HG03558 (cell line): Measurements from ENCODE around the gene TRAPPC4.
"Not testable (repeated sequence)": the region's sequence is repeated elsewhere in the genome, so short reads cannot be mapped to it uniquely, and the experiment has no call there.

Experiments used
- ATAC-seq: cut with Tn5 transposase; IDR thresholded peaks from one replicate; pipeline ENCODE4 v1.9.1; 2021; ENCODE audit warnings: moderate number of reproducible peaks; ENCODE audit not compliant: unreplicated experiment; ENCODE audit errors: extremely low read depth

The TRAPPC4 gene

DNA sequence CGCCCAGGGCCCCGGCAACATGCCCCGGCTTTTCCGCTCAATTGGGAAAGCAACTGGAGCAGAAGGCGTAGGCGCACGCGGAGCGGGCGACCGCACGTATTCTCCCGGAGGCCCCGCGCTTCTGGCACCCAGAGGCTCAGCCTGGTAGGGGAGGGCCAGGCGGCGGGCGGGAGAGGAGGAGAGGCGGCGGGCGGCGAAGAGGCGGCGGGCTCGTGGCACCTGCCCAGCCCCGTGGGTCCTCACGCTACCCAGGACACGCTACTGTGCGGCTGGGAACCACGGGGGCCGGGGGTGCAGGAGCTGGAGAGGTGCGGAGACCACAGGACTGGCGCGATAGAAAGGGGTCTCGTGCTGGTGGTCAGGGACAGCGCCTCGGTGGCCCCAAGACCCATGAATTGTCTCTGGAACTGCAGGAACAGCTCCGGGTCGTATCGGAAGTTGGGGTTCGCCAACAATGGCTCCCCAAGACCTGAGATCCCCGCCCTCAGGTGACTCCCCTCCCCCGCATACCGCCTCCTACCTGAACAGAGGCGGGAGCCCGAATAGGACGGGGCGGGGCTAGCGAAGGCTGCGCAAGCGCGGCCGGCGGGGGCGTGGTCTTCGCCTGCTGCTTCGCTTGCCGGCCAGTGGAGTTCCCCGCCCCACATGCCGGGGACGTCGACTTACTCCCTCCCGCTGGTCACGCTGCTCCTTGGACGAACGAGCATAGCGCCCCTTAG lies 11.9 kb downstream of the TRAPPC4 start, which contains the start of gene SLC37A4:
TSS of gene SLC37A4 (minus strand) at position 549 of the 719 bp plus-strand sequence.
- ATAC-seq: peak; percentile 82

DNA sequence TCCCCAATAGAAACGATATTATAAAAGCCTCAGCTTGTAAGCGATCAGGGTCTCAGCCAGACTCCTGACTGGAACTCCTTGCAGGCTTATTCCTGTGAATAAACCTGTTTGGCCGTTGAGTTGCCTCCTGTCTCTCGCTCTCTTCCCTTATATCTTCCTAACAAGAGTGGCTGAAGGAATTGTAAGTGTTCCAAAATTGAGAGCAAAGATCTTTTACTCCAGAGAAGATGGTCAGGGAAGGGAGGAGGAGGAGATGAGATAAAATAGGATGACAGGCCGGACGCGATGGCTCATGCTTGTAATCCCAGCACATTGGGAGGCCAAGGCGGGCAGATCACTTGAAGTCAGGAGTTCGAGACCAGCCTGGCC lies 13.3 kb downstream of the TRAPPC4 start:
- ATAC-seq: no peak

DNA sequence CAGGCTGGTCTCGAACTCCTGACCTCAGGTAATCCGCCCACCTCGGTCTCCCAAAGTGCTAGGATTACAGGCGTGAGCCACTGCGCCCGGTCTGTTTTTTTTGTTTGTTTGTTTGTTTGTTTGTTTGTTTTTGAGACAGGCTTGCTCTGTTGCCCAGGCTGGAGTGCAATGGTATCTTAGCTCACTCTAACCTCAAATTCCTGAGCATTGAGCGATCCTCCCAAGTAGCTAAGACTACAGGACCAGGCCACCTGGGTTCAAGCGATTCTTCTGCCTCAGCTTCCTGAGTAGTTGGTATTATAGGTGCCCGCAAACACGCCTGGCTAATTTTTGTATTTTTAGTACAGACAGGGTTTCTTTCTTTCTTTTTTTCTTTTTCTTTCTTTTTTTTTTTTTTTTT lies 14.9 kb downstream of the TRAPPC4 start:
- not testable (repeated sequence) for ATAC-seq

DNA sequence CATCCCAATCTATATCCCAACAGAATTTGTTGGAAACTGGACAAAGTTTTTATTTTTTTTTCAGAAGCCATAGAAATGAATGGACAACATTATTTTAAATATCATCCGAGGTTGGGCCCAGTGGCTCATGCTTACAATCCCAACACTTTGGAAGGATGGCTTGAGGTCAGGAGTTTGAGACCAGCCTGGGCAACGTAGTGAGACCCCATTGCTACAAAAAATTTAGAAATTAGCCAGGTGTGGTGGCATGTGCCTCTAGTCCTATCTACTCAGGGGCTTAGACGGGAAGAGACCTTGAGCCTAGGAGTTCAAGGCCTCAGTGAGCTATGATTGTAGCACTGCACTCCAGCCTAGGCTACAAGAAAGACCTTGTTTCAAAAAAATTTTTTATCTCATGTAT lies 16.2 kb downstream of the TRAPPC4 start:
- ATAC-seq: no peak

DNA sequence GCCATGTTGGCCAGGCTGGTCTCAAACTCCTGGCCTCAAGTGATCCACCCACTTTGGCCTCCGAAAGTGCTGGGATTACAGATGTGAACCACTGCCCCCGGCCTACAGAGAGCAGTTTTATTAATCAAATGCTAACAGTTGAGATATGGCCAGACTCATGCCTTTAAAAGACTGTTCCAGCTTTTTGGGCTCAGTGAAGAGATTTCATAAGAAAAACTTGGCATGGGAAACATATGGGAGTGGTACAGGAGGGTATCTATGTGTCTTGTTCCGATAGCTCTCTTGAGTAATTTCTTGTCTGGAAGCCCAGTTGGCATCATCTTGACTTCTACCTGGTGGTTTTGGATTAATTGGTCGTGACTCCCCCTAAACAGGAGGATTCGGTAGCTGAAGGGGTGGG lies 20.3 kb downstream of the TRAPPC4 start:
- no peak for ATAC-seq

DNA sequence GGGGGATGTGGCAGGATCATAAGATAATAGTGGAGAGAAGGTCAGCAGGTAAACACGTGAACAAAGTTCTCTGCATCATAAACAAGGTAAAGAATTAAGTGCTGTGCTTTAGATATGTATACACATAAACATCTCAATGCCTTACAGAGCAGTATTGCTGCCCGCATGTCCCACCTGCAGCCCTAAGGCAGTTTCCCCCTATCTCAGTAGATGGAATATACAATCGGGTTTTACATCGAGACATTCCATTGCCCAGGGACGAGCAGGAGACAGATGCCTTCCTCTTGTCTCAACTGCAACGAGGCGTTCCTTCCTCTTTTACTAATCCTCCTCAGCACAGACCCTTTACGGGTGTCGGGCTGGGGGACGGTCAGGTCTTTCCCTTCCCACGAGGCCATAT lies 20.9 kb downstream of the TRAPPC4 start:
- ATAC-seq: not testable (repeated sequence)

DNA sequence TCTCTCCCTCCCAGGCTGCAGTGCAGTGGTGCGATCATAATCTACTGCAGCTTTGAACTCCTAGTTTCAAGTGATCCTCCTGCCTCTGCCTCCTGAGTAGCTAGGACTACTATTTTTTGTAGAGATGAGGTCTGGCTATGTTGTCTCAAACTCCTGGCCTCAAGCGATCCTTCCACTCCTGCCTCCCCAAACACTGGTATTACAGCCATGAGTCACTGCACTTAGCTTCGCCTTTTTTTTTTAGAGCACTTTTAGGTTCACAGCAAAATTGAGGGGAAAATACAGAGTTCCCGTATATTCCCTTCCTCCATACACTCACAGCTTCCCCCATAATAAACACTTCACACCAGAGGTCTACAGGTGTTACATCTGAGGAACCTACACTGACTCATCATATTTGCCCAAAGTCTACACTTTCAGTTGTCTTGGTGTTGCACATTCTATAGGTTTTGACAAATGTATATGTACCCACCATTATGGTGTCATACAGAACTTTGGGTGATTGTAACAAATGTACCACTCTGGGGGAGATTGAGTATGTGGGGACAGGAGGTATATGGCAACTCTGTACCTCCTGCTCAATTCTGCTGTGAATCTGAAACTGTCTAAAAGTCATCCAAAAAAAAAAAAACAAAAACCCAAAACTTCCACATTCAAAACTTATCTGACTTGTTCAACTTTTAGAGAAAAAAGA lies 23.4 kb downstream of the TRAPPC4 start:
- no peak for ATAC-seq

DNA sequence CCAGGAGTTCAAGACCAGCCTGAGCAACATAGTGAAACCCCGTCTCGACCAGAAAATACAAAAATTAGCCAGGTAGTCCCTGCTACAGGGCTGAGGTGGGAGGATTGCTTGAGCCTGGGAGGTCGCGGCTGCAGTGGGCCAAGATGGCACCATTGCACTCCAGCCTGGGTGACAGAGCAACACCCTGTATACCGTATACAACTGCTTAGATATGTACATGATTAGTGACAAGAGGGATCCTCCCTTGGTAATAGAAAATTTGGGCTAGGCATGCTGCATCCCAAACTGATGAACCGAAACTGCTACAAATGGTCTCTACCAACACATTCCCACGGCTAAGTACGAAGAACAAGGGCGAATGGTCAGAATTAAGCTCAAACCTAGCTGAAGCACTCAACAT lies 24.4 kb downstream of the TRAPPC4 start:
- ATAC-seq: no peak

DNA sequence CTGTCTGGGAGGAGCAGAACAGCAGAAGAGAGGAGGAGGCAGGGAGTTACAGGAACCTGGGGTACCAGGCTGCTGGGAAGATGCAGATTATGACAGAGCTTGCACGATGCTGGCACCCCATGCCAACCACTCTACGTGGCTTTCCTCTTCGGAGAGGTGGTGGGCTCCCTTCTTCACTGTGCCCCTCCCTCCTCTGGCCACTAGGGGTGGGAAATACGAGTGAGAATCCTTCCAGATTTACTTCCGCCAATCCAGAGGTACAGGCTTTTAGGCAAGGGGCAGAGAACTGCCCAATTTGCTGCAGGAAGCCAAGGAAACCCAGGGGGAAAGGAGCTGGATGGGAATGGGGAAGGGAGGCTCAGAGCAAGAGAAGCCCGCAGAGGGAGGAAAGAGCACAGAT lies 26.1 kb downstream of the TRAPPC4 start:
- ATAC-seq: no peak

DNA sequence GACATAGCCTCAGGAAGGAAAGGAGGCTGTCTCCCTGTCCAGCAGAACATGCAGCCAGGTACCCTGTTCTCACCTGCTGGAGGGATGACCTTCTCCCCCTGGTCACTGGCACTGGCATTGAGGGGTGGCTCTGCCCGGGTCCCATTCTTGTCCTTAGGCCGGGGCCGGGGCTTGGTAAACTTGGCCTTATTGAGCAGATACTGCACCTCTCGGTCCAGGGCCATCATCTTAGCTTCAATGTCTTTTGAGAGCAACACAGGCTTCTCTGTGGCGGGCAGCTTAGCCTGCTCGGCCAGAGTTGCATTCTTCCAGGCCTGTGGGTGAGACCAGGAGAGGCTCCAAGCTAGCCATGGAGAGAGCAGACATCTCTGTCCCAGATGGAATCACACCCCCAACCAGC lies 27.9 kb downstream of the TRAPPC4 start:
- no peak for ATAC-seq

DNA sequence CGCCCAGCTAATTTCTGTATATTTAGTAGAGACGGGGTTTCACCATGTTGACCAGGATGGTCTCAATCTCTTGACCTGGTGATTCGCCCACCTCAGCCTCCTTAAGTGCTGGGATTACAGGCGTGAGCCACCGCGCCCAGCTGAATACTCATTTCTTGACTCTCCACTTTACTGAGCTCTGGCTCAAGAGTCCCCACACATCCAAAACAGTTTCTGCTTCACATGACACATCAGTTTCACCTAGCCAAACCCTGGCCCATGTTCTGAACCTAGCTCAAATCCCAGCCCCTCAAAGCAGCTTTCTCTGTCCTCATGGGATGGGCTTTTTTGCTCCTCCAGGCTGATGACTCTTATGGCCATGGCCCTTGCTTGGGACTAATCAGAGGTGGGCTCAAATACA lies 28.6 kb downstream of the TRAPPC4 start:
- ATAC-seq: no peak

DNA sequence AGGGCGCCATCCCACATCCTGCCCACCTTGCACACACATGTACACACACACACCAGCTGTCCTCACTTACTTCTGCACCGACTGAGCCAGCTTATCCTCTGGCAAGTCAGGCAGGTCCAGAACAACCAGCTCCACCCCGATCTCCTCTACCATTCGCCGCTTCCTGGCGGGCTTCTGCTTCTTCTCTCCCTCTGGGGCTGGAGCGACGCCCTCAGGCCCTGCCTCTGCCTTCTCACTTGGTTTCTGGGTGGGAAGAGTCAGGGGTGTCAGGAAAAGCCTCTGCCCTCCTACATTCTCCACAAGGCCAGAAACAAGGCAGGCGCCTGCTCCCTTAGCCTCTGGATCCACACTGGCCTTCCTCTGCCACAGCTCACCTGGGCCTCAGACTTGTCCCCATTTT lies 30.1 kb downstream of the TRAPPC4 start:
- ATAC-seq: no peak

DNA sequence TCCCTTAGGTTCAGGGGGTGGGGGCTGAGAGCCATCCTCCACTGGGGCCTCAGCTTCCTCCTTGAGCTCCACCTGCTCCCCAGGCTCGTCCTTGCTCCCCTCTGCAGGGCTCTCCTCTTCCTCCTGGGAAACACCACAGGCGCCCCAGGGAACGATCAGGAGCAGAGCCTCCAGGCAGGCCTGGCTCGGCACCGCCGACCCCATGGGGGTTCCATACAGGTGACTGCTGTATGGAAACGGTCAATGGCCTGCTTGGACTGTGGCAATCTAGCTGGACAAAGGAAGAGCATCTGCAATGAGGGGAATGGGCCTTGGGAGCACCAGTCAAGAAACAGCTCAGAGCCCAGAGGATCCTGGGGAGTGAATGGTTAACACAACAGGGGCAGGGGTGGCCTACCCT lies 30.5 kb downstream of the TRAPPC4 start:
- ATAC-seq: no peak

DNA sequence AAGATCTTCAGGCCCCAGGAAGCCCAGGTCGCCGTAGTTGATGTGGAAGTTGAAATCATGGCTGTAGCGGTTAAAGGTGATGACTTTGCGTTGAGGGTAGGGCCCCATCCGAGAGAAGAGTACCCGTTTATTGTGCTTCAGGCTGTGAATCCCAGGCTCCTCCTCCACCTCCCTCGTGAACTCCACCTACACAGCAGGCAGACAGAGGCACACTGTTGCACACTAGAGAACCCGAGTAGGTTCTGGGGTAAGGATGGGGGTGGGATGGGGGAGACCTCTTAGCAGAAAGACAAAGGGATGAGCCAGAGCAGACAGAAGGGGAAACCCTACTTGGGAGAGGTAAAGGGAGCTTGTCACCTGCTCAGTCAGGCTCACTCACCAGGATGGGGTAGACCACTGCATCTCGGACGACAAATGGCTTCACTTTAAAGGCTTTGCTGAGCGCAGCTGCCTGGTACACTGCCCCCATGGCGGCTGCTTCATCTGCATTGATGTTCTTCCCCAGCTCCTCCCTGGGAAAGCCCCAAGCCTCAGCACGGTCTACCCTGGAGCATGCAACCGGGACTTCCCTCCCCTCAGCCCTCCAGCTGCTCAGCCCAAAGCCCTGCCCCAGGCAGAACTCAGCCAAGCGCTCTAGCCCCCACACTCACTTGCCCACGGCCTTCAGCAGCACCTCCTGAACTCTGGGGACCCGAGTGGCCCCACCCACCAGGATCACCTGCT lies 33.0 kb downstream of the TRAPPC4 start:
- no peak for ATAC-seq

DNA sequence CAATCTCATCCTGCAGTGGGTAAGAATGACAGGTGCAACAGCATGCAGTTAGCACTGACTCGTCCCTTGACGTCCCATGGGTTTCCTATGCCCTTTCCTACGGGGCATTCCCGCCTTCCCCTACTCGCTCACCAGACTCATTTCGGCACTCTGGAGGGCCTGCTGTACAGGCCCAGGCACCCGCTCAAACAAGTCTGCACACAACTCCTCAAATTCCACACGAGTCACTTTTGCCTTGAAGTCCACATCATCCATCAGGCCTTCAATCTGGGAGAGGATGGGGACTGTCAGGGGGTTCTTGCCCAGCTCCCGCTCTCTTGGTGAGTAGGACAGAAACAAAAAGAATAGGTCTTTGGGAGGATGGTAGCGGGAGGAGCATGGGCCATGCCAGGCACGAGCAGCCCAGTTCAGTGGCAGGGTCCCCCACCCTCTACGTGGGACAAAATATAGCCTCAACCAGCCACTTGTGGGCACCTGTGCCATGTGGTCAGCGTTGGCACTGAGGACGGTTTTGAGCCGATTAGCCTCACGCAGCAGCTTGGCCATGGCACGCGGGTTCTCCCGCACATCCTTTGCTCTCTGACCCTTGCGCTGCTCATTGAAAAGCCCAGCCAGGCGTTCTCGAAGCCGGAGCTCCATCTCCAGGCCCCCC lies 33.7 kb downstream of the TRAPPC4 start:
- no peak for ATAC-seq

DNA sequence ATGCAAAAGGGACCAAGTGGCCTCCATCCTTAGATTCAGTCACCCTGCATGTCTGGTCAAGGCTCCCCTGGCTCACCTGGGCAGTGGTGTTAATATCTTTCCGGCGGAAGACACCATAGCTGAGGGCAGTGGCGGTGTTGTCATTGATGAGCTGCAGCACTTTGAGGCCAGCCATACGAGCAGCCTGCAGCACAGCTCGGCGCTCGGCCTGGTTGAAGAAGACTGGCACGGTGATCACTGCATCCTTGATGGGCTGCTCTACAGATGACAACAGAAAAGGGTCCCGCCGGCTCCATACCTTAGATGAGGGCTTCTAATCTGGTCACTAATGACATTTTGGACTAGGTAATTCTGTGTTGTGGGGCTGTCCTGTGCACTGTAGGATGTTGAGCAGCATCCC lies 35.9 kb downstream of the TRAPPC4 start:
- ATAC-seq: no peak

DNA sequence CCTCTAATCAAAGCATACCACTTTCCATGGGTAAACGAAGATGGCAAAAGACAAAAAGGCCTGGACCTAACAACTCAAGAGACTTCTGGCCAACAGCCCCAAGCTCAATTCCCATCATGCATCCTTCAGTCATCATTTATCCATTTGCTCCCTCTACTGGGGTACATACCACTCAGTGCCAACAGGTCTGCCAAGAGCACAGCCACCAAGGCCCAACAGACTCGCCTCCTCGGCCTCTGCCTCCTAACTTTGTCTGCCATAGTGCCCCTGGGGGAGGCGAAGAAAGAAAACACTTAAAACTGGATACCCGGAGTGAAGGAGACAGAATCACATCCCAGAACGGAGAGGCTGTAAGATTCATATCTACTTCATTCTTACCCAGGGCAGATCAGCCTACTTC lies 37.3 kb downstream of the TRAPPC4 start:
- no peak for ATAC-seq

DNA sequence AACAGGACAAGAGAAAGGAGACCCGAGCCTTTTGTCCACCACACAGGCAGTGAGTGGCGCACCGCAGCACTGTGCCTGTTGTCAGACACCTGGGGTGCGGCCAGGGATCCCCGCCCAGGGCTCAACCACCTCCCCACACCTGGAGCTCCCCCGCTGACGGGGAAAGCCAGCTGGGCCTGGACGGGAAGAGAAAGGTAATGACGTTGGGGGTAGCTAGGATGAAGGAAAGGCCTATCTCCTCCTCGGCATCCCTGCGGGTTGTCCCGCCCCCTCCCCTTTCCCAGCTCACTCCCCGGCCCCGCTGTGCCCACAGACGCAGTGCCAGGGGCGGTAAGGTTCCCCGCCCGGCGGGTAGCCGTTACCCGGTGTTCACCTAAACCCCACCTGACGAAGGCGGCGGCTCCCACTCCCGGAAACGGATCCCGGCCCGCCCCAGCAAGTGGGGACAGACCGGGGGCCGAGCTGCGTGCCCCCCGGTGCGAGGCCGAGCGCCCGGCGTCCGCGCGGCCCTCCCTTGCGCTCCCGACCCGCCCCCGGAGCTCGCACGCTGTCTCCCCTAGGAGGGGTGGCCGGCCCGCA lies 37.9 kb downstream of the TRAPPC4 start:
- no peak for ATAC-seq

DNA sequence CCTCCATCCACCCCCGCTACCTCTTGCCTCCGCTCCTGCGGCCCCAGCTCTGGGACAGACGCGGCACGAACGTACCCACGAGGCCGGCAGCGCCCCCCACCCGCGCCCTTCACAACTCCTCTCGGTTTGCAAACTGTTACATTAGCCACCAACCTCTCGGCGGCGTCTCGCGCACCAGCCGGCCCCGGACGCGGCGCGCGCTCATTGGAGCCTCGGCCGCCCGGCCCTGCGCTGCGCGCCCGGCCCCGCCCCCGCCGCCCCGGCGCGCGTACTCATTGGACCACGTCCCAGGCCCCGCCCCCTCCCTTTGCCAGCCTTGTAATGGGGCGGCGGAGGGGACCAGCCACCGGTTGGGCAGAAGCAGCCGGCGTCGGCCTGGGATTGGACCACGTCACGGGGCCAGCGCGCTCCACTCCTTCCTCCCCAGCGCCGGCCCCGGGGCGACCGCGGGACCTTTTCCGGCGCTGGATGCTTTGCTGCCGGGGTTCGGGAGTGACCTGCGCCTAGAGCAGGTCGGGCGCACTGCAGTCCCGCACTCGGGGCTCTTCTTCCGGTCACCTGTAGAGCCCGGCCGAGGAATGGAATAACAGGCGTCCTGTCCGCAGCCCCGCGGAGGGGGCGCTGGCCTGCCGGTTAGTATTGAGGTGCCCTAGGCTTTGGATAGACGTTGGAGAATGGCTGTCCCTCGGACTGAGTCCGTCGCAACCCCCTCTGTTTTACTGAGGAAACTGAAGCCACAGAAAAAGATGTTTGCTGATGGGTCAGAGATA lies 38.6 kb downstream of the TRAPPC4 start, which contains the start of gene HYOU1:
TSS of gene HYOU1 (minus strand) at position 206 of the 770 bp plus-strand sequence. CDS start 1,045 bp downstream, outside the sequence.
- ATAC-seq: peak; percentile 85

DNA sequence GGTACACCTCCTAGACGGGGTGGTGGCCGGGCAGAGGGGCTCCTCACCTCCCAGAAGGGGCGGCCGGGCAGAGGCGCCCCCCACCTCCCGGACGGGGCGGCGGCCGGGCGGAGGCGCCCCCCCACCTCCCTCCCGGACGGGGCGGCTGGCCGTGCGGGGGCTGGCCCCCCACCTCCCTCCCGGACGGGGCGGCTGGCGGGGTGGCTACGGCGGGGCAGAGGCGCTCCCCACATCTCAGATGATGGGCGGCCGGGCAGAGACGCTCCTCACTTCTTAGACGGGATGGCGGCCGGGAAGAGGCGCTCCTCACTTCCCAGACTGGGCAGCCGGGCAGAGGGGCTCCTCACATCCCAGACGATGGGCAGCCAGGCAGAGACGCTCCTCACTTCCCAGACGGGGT lies 40.6 kb downstream of the TRAPPC4 start:
- ATAC-seq: not testable (repeated sequence)
